SU-DHL-6 (cell line): ENCODE data around the gene DNAAF8.

ENCODE experiments used
- H2AFZ ChIP-seq: fragments of 200-600 bp; sonication (generic); 2 replicates; pipeline ENCODE4 v1.6.1; 2014; ENCODE audit warnings: low read depth, mild to moderate bottlenecking, moderate library complexity, mixed read lengths, antibody characterized with exemption, low read length; ENCODE audit not compliant: severe bottlenecking
- H3F3A ChIP-seq: fragments of 200-600 bp; shearing (Covaris generic); 2 replicates; pipeline ENCODE4 v1.6.0; 2016; ENCODE audit warnings: antibody characterized with exemption, mild to moderate bottlenecking; ENCODE audit not compliant: insufficient read depth
- H3K27ac ChIP-seq: fragments of 200-600 bp; sonication (generic); 2 replicates; pipeline ENCODE4 v1.5.1; 2016; ENCODE audit warnings: low read depth, mild to moderate bottlenecking, low read length, moderate library complexity, mixed read lengths
- H3K27me3 ChIP-seq: fragments of 200-600 bp; sonication (generic), shearing (Covaris generic); 2 replicates; pipeline ENCODE4 v1.6.0; 2014; ENCODE audit warnings: mild to moderate bottlenecking, low read length
- H3K36me3 ChIP-seq: fragments of 200-600 bp; sonication (generic); 2 replicates; pipeline ENCODE4 v1.6.1; 2014; ENCODE audit warnings: mild to moderate bottlenecking, low read length, mixed read lengths
- H3K4me2 ChIP-seq: fragments of 300-600, 200-600 bp; shearing (Covaris generic), sonication (generic); 2 replicates; pipeline ENCODE4 v1.6.0; 2014; ENCODE audit warnings: low read length, low read depth, mild to moderate bottlenecking; ENCODE audit not compliant: poor library complexity, severe bottlenecking
- H3K4me3 ChIP-seq: fragments of 200-600 bp; sonication (generic); 2 replicates; pipeline ENCODE4 v1.5.1; 2014; ENCODE audit warnings: antibody characterized with exemption, low read length, mild to moderate bottlenecking, mixed read lengths; ENCODE audit not compliant: insufficient read depth, poor library complexity, severe bottlenecking
- H3K79me2 ChIP-seq: fragments of 200-600 bp; sonication (generic); 2 replicates; pipeline ENCODE4 v1.6.1; 2014; ENCODE audit warnings: mild to moderate bottlenecking, low read length, moderate library complexity; ENCODE audit not compliant: insufficient read depth
- H3K9ac ChIP-seq: fragments of 200-600 bp; sonication (generic); 2 replicates; pipeline ENCODE4 v1.7.0; 2014; ENCODE audit warnings: mild to moderate bottlenecking, low read length
- H3K9me2 ChIP-seq: fragments of 200-600 bp; sonication (generic); replicated peaks from 2 replicates; pipeline ENCODE4 v1.6.1; 2014; ENCODE audit warnings: low read length; ENCODE audit not compliant: insufficient read depth
- H3K9me3 ChIP-seq: fragments of 200-600 bp; sonication (generic); 2 replicates; pipeline ENCODE4 v1.6.1; 2014; ENCODE audit warnings: low read length, mixed read lengths; ENCODE audit not compliant: insufficient read depth
- H4K20me1 ChIP-seq: fragments of 200-600 bp; sonication (generic); 2 replicates; pipeline ENCODE4 v1.6.1; 2014; ENCODE audit warnings: low read depth, mild to moderate bottlenecking, antibody characterized with exemption, low read length, moderate library complexity, mixed read lengths
- CTCF ChIP-seq: fragments of 200-600 bp; sonication (generic); IDR thresholded peaks from one replicate; pipeline ENCODE4 v1.5.1; 2017; ENCODE audit warnings: antibody characterized with exemption, mild to moderate bottlenecking, low read length, moderate library complexity; ENCODE audit not compliant: insufficient read depth, poor library complexity, severe bottlenecking
- EZH2phosphoT487 ChIP-seq: fragments of 200-600 bp; sonication (generic), shearing (Covaris generic); conservative IDR thresholded peaks from 2 replicates; pipeline ENCODE4 v1.6.1; 2018; ENCODE audit warnings: mild to moderate bottlenecking, antibody characterized with exemption, low read length, moderate library complexity, mixed read lengths

The DNAAF8 gene

DNA sequence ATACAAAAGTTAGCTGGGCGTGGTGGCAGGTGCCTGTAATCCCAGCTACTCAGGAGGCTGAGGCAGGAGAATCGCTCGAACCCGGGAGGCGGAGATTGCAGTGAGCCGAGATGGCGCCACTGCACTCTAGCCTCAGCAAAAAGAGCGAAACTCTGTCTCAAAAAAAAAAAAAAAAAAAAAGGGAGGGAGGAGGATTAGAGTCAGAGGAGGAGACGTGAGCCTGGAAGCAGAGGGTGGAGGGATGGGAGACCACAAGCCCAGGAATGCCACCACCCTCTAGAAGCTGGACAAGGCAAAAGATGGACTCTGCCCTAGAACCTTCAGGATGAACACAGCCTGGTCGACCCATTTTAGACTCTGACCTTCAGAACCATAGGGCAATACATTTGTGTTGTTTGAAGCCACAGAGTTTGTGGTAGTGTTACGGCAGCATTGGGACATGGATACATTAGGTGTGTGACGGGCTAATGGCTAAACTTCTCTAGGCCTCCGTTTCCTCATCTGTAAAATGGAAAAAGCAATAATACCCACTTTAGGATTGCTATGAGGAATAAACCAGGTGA lies 58.7 kb downstream of the DNAAF8 start:
- Histone ChIP-seq H3K36me3 (no peaks in the 10 kb centered on the region), H3K9me3 (no peaks in the 10 kb centered on the region), H3K4me3 (no peak overlapping the region), H4K20me1 (no peaks in the 10 kb centered on the region), H3K4me2 (no peak overlapping the region), H2AFZ (no peak overlapping the region), H3K9me2 (no peaks in the 10 kb centered on the region), H3K27me3 (no peaks in the 10 kb centered on the region), H3F3A (no peaks in the 10 kb centered on the region), H3K79me2 (no peaks in the 10 kb centered on the region), H3K9ac (no peak overlapping the region), H3K27ac (no peak overlapping the region)
- no peak for TF ChIP-seq CTCF
- no peak for TF ChIP-seq EZH2phosphoT487

- H4K20me1 ChIP-seq: no peaks in the 10 kb centered on the region
- H3K27me3 ChIP-seq: no peaks in the 10 kb centered on the region
- H3F3A ChIP-seq: no peaks in the 10 kb centered on the region
- no peaks in the 10 kb centered on the region for H3K36me3 ChIP-seq
- H2AFZ ChIP-seq: no peak within 1 kb of the TSS
- no peak for TF ChIP-seq EZH2phosphoT487
- no peak for TF ChIP-seq CTCF
- no peak within 1 kb of the TSS for H3K27ac ChIP-seq
- no peaks in the 10 kb centered on the region for H3K9me3 ChIP-seq
- H3K79me2 ChIP-seq: no peaks in the 10 kb centered on the region
- H3K4me3 ChIP-seq: no peak within 1 kb of the TSS
- H3K9me2 ChIP-seq: no peaks in the 10 kb centered on the region
- H3K4me2 ChIP-seq: no peak within 1 kb of the TSS
- no peak within 1 kb of the TSS for H3K9ac ChIP-seq
Observed at GRCh38 chr16:4795181-4795827, 61.0 kb downstream of the DNAAF8 start, which contains the start of gene SMIM22. TSS of gene SMIM22 (plus strand) at chr16:4795369. CDS start at chr16:4795735, 366 bp downstream.

DNA sequence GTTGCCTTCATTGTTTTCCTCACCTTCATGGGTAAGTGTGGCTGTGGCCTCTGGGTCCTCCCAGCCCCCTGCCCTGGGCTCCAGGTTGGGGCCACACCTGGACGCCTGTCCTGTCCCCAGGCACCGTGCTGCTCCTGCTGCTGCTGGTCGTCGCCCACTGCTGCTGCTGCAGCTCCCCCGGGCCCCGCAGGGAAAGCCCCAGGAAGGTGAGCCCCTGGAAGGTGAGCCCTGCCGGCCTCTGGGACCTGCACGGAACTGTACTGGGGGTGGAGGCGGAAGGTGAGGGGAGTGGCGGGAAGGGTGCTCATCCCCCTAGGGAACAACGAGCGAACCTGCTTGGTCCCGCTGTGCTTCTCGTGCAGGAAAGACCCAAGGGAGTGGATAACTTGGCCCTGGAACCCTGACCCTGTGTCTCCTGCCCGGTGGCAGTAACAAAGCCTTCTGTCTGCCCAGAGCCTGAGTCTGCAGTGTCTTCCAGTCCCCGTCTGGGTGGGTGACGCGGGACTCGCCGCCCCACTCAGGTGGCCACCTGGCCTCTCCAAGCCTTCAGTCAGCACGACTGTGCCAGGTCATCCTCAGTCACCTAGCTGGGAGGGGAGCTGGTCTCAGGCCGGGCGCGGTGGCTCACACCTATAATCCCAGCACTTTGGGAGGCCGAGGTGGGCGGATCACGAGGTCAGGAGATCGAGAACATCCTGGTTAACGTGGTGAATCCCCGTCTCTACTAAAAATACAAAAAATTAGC lies 61.7 kb downstream of the DNAAF8 start:
- H3K27ac ChIP-seq: no peak overlapping the region
- no peaks in the 10 kb centered on the region for H3K9me3 ChIP-seq
- H3K9me2 ChIP-seq: no peaks in the 10 kb centered on the region
- no peaks in the 10 kb centered on the region for H3K36me3 ChIP-seq
- H3K9ac ChIP-seq: no peak overlapping the region
- H3K4me2 ChIP-seq: no peak overlapping the region
- H3F3A ChIP-seq: no peaks in the 10 kb centered on the region
- no peaks in the 10 kb centered on the region for H4K20me1 ChIP-seq
- H3K4me3 ChIP-seq: no peak overlapping the region
- H2AFZ ChIP-seq: no peak overlapping the region
- TF ChIP-seq EZH2phosphoT487 (no peak), CTCF (no peak)
- H3K79me2 ChIP-seq: no peaks in the 10 kb centered on the region
- no peaks in the 10 kb centered on the region for H3K27me3 ChIP-seq
